HepG2 (cell line): ENCODE data around the gene SBNO2. TPM values are rescaled to one million over a fixed set of nuclear protein-coding genes. Genes with fewer than 3 reads are reported as not detected.
A peak's percentile ranks its signal among the peaks of the same experiment; 100 is the strongest.

ENCODE experiments used
- ATF7-NPFF ChIP-seq: sonication (generic); formaldehyde crosslinking; IDR thresholded peaks from 2 replicates; pipeline ENCODE4 v1.8.1; 2023; ENCODE audit warnings: mild to moderate bottlenecking, low read depth, missing genetic modification reagents, moderate library complexity
- CC2D1A ChIP-seq: sonication (generic); formaldehyde crosslinking; IDR thresholded peaks from 2 replicates; pipeline ENCODE4 v1.8.1; 2023; ENCODE audit warnings: mild to moderate bottlenecking, missing genetic modification reagents
- DMAP1 ChIP-seq: IDR thresholded peaks from 2 replicates; pipeline ENCODE4 v1.6.1; 2016
- FOSL1 ChIP-seq: sonication (generic); formaldehyde crosslinking; IDR thresholded peaks from 2 replicates; pipeline ENCODE4 v1.9.0; 2021; ENCODE audit warnings: missing genetic modification reagents, borderline replicate concordance
- GABPA ChIP-seq, 2 experiments: IDR thresholded peaks; 2 replicates each; pipeline ENCODE4 v1.6.1; 2011 to 2016; ENCODE audit warnings: low read depth in 2 of 2, low read length in 1 of 2, missing biosample characterization in 1 of 2, missing genetic modification characterization in 1 of 2
- GFI1 ChIP-seq: sonication (generic); formaldehyde crosslinking; IDR thresholded peaks from 2 replicates; pipeline ENCODE4 v1.5.0; 2020; ENCODE audit warnings: missing genetic modification reagents, mild to moderate bottlenecking, borderline replicate concordance
- MAFG ChIP-seq: sonication (generic); formaldehyde crosslinking; IDR thresholded peaks from 2 replicates; pipeline ENCODE4 v1.5.1; 2020; ENCODE audit warnings: mild to moderate bottlenecking, missing genetic modification reagents
- NPAS2 ChIP-seq: sonication (generic); formaldehyde crosslinking; IDR thresholded peaks from 2 replicates; pipeline ENCODE4 v1.8.0; 2022; ENCODE audit warnings: mild to moderate bottlenecking, missing genetic modification reagents, borderline replicate concordance
- PTBP1 ChIP-seq: fragments of 200-400 bp; formaldehyde crosslinking; IDR thresholded peaks from 2 replicates; pipeline ENCODE4 v1.6.1; 2018; ENCODE audit warnings: low read length, low read depth; ENCODE audit not compliant: poor library complexity, severe bottlenecking
- RFX5 ChIP-seq: IDR thresholded peaks from 2 replicates; pipeline ENCODE4 v1.6.1; 2011; ENCODE audit warnings: low read depth, low read length, improper control_type of control experiment
- RORA ChIP-seq: sonication (generic); formaldehyde crosslinking; IDR thresholded peaks from 2 replicates; pipeline ENCODE4 v1.5.0; 2020; ENCODE audit warnings: mild to moderate bottlenecking, missing genetic modification reagents, moderate library complexity
- SRSF4 ChIP-seq: fragments of 200-400 bp; formaldehyde crosslinking; IDR thresholded peaks from one replicate; pipeline ENCODE4 v1.6.1; 2018; ENCODE audit warnings: mild to moderate bottlenecking, low read depth, low read length, moderate library complexity; ENCODE audit not compliant: poor library complexity, severe bottlenecking
- THYN1 ChIP-seq: sonication (generic); formaldehyde crosslinking; IDR thresholded peaks from 2 replicates; pipeline ENCODE4 v1.8.1; 2023; ENCODE audit warnings: low read depth, mild to moderate bottlenecking, moderate library complexity, missing genetic modification reagents, borderline replicate concordance
- ZNF143 ChIP-seq: sonication (generic); formaldehyde crosslinking; IDR thresholded peaks from 2 replicates; pipeline ENCODE4 v1.4.0; 2020; ENCODE audit warnings: missing genetic modification reagents
- ZNF296 ChIP-seq: sonication (generic); formaldehyde crosslinking; conservative IDR thresholded peaks from 2 replicates; pipeline ENCODE4 v1.5.0; 2020; ENCODE audit warnings: mild to moderate bottlenecking, missing genetic modification reagents
- ZNF326 ChIP-seq: sonication (generic); formaldehyde crosslinking; IDR thresholded peaks from 2 replicates; pipeline ENCODE4 v1.4.0; 2020; ENCODE audit warnings: missing genetic modification reagents, borderline replicate concordance
- ZNF619 ChIP-seq: sonication (generic); formaldehyde crosslinking; IDR thresholded peaks from 2 replicates; pipeline ENCODE4 v1.4.0; 2020; ENCODE audit warnings: mild to moderate bottlenecking, missing genetic modification reagents
- polyA plus RNA-seq, 8 experiments: library from polyadenylated mRNA; depleted of rRNA in 3 of 8; stranded (reverse) in 7 of 8; unstranded in 1 of 8; fragments of >200 nt; fragmentation: Illumina TruSeq in 4 of 8; extraction: Trizol in 4 of 8; gene quantifications; 2 replicates each; pipeline versions ENCODE4 v1.2.1 to v1.2.3, GENCODE V29; 2011 to 2016; ENCODE audit warnings: low read depth in 4 of 8, missing spikeins in 1 of 8, mixed read lengths in 1 of 8; ENCODE audit not compliant: insufficient read depth in 1 of 8
- total RNA-seq, 5 experiments: library from RNA; depleted of rRNA; stranded (reverse); fragments of >200 nt; fragmentation: Illumina TruSeq; extraction: Trizol; gene quantifications; 2 replicates each; pipeline ENCODE4 v1.2.3, GENCODE V29; 2016; ENCODE audit warnings: low read depth in 1 of 5
- TF ChIP-seq, protein P1 (sequence below): sonication (generic); formaldehyde crosslinking; IDR thresholded peaks from 2 replicates; pipeline ENCODE4 v1.8.0; 2022; ENCODE audit warnings: low read depth, missing genetic modification reagents
- TF ChIP-seq, protein P2 (sequence below): sonication (generic); formaldehyde crosslinking; IDR thresholded peaks from 2 replicates; pipeline ENCODE4 v1.4.0; 2020; ENCODE audit warnings: missing genetic modification reagents

The SBNO2 gene
- total and polyA plus RNA-seq, 2 of the 13 experiments (the other 11 are each of a cell fraction or from before 2014, with no cell fraction given), result 8.6 to 10.4 TPM

DNA sequence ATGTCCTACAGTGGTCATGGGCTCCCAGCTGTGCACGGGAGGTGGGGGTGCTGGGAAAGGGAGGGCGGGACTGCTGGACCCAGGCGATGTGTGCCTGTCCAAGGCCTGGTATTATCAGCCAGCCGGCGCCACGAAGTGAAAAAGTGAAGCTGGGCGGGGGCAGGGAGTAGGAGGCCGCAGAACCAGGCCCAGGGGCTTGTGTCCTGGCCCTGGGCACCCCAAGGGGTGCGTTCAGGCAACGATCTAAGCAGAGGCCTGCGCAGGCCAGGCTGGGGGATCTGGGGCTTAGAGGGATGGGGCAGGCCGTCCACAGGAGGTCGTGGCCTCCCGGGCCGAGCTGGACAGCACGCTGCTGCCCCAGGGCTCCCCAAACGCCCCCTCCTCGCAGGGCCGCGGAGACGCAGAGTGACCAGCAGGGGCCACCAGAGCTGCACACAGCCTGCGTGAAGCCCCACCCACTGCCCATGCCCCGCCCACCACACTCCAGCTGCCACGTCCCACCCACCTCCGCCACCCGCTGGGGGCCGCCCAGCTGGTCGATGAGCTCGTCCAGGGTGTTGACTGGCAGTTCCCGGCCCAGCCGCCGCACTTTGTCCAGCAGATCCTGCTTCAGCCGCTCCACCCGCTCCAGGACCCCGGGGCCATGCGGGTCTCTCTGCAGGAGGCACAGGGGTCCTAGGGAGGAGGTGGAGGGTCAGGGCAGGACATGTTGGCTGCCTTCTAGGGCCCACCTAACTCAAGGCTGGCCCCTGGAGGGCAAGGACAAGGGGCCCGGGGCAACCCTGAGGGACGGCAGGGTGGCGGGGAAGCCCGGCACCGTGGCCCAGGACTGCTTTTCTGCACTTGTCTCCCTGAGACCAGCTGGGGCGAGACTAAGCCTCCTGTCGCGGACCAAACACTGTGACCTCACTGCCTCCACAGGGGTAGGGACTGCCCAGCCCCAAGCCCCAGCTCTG, 60.8 kb downstream of the SBNO2 start (continued):
- TF ChIP-seq MAFG, result no peak
- TF ChIP-seq, protein P1, sequence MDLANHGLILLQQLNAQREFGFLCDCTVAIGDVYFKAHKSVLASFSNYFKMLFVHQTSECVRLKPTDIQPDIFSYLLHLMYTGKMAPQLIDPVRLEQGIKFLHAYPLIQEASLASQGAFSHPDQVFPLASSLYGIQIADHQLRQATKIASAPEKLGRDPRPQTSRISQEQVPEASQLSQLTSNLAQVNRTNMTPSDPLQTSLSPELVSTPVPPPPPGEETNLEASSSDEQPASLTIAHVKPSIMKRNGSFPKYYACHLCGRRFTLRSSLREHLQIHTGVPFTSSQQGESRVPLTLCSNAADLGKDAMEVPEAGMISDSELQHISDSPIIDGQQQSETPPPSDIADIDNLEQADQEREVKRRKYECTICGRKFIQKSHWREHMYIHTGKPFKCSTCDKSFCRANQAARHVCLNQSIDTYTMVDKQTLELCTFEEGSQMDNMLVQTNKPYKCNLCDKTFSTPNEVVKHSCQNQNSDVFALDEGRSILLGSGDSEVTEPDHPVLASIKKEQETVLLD, result no peak
- no peak for TF ChIP-seq ZNF143 (CRISPR knock-in tag)
- no peak for TF ChIP-seq ZNF326
- no peak for TF ChIP-seq CC2D1A (CRISPR knock-in tag)
- peak; percentile 82 for TF ChIP-seq DMAP1
- no peak for TF ChIP-seq FOSL1 (CRISPR knock-in tag)
- TF ChIP-seq PTBP1, result no peak
- no peak for TF ChIP-seq SRSF4
- TF ChIP-seq NPAS2, result no peak
- no peak for TF ChIP-seq RORA (CRISPR knock-in tag)
- TF ChIP-seq ATF7-NPFF (CRISPR knock-in tag), result 0 out of 2 replicates have a peak, but pooled peaks have one; percentile 17
- TF ChIP-seq GFI1, result no peak; the same call in 1 of the 2 replicates
- TF ChIP-seq ZNF296 (CRISPR knock-in tag), result 0 out of 2 replicates have a peak, but pooled peaks have one; percentile 9
- peak; percentile 93 for TF ChIP-seq ZNF619 (CRISPR knock-in tag)
- no peak for TF ChIP-seq RFX5
- TF ChIP-seq THYN1, result no peak
- TF ChIP-seq GABPA (IDR thresholded peaks at IDR 0.05; ENCODE audit: low read depth, low read length), result no peak
- no peak for TF ChIP-seq GABPA (CRISPR knock-in tag; IDR thresholded peaks at IDR 0.05; ENCODE audit: low read depth)
- TF ChIP-seq, protein P2, sequence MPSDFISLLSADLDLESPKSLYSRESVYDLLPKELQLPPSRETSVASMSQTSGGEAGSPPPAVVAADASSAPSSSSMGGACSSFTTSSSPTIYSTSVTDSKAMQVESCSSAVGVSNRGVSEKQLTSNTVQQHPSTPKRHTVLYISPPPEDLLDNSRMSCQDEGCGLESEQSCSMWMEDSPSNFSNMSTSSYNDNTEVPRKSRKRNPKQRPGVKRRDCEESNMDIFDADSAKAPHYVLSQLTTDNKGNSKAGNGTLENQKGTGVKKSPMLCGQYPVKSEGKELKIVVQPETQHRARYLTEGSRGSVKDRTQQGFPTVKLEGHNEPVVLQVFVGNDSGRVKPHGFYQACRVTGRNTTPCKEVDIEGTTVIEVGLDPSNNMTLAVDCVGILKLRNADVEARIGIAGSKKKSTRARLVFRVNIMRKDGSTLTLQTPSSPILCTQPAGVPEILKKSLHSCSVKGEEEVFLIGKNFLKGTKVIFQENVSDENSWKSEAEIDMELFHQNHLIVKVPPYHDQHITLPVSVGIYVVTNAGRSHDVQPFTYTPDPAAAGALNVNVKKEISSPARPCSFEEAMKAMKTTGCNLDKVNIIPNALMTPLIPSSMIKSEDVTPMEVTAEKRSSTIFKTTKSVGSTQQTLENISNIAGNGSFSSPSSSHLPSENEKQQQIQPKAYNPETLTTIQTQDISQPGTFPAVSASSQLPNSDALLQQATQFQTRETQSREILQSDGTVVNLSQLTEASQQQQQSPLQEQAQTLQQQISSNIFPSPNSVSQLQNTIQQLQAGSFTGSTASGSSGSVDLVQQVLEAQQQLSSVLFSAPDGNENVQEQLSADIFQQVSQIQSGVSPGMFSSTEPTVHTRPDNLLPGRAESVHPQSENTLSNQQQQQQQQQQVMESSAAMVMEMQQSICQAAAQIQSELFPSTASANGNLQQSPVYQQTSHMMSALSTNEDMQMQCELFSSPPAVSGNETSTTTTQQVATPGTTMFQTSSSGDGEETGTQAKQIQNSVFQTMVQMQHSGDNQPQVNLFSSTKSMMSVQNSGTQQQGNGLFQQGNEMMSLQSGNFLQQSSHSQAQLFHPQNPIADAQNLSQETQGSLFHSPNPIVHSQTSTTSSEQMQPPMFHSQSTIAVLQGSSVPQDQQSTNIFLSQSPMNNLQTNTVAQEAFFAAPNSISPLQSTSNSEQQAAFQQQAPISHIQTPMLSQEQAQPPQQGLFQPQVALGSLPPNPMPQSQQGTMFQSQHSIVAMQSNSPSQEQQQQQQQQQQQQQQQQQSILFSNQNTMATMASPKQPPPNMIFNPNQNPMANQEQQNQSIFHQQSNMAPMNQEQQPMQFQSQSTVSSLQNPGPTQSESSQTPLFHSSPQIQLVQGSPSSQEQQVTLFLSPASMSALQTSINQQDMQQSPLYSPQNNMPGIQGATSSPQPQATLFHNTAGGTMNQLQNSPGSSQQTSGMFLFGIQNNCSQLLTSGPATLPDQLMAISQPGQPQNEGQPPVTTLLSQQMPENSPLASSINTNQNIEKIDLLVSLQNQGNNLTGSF (CRISPR knock-in tag), result no peak
